Endodermal cell (in vitro differentiated cells): ENCODE measurements around the gene CDH4. TPM values are rescaled to one million over a fixed set of nuclear protein-coding genes. Genes with fewer than 3 reads are reported as not detected.

Source experiments
- DNase-seq: peaks from one replicate; pipeline ENCODE4 v3.0.0-alpha.2; 2017
- H3K27ac ChIP-seq: 2 replicates; pipeline ENCODE4 v1.5.1; 2013; ENCODE audit warnings: mild to moderate bottlenecking, low read depth, low read length, moderate library complexity
- H3K27me3 ChIP-seq: 2 replicates; pipeline ENCODE4 v1.6.1; 2013; ENCODE audit warnings: mild to moderate bottlenecking, low read length, moderate library complexity; ENCODE audit not compliant: insufficient read depth, control insufficient read depth, poor library complexity, severe bottlenecking
- H3K36me3 ChIP-seq: 2 replicates; pipeline ENCODE4 v1.7.0; 2013; ENCODE audit warnings: mild to moderate bottlenecking, low read length, moderate library complexity; ENCODE audit not compliant: control insufficient read depth, insufficient read depth
- H3K4me1 ChIP-seq: one replicate; pipeline ENCODE4 v1.7.0; 2013; ENCODE audit warnings: low read length; ENCODE audit not compliant: control insufficient read depth, insufficient read depth
- H3K4me3 ChIP-seq: 2 replicates; pipeline ENCODE4 v1.5.1; 2013; ENCODE audit warnings: mild to moderate bottlenecking, low read length, moderate library complexity
- H3K9ac ChIP-seq: 2 replicates; pipeline ENCODE4 v1.6.1; 2013; ENCODE audit warnings: mild to moderate bottlenecking, low read length, moderate library complexity; ENCODE audit not compliant: poor library complexity, severe bottlenecking; ENCODE audit errors: extremely low read depth
- H3K9me3 ChIP-seq: 2 replicates; pipeline ENCODE4 v1.6.1; 2013; ENCODE audit warnings: mild to moderate bottlenecking, low read length, moderate library complexity; ENCODE audit not compliant: control insufficient read depth
- H3K27ac Mint-ChIP-seq: 2 replicates; pipeline ENCODE4 v1.8.0; 2020; ENCODE audit warnings: mixed read lengths
- H3K27me3 Mint-ChIP-seq: 2 replicates; pipeline ENCODE4 v1.8.0; 2021; ENCODE audit warnings: mild to moderate bottlenecking, mixed read lengths; ENCODE audit not compliant: insufficient read depth
- H3K36me3 Mint-ChIP-seq: 2 replicates; pipeline ENCODE4 v1.8.0; 2020; ENCODE audit warnings: low read depth, mixed read lengths
- H3K4me1 Mint-ChIP-seq: 2 replicates; pipeline ENCODE4 v1.8.0; 2020; ENCODE audit warnings: mixed read lengths
- H3K4me3 Mint-ChIP-seq: 2 replicates; pipeline ENCODE4 v1.8.0; 2020; ENCODE audit warnings: mild to moderate bottlenecking, moderate library complexity, mixed read lengths
- H3K9me3 Mint-ChIP-seq: 2 replicates; pipeline ENCODE4 v1.8.0; 2020; ENCODE audit warnings: mild to moderate bottlenecking, mixed read lengths
- CTCF ChIP-seq: fragments of 200-600 bp; sonication (generic); conservative IDR thresholded peaks from 2 replicates; pipeline ENCODE4 v1.5.0; 2021; ENCODE audit warnings: antibody characterized with exemption, mild to moderate bottlenecking
- WGBS, 2 experiments: methylation state at CpG; one replicate each; pipeline versions ENCODE4 v1.1.5 to v1.1.7; 2013; ENCODE audit warnings: missing lambda C conversion rate in 2 of 2, mixed read lengths in 1 of 2; ENCODE audit not compliant: insufficient coverage in 1 of 2, insufficient read length in 1 of 2; 5-methylcytosine and 5-hydroxymethylcytosine counted together
- total RNA-seq, 2 donors: library from RNA; stranded (reverse); fragmentation: NEBNext Ultra II Directional in 1 of 2; extraction: Animal tissue kit (Norgen Biotek cat#: 25700) in 1 of 2; gene quantifications; 2 replicates in 1 of 2; 3 replicates in 1 of 2; pipeline ENCODE4 v1.2.1, GENCODE V29; 2021

The CDH4 gene
- total RNA-seq, 2 donors from 2014 or later, result 1.8 to 5.8 TPM

GRCh38 chr20:61718361-61719005, 466.4 kb downstream of the CDH4 start:
- H3K36me3 Mint-ChIP-seq, result no peaks in the 10 kb centered on the region
- H3K27me3 Mint-ChIP-seq, result peaks cover 15% of the 10 kb centered on the region
- H3K36me3 ChIP-seq, result no peaks in the 10 kb centered on the region
- H3K4me1 ChIP-seq, result no peaks in the 10 kb centered on the region
- no peak overlapping the region for H3K4me3 ChIP-seq
- H3K27me3 ChIP-seq, result no peaks in the 10 kb centered on the region
- no peak for DNase-seq
- 90 to 91% methylated on average over 8 to 11 of the region's 11 CpGs for WGBS, 2 experiments
- H3K4me3 Mint-ChIP-seq, result no peak overlapping the region
- H3K9me3 ChIP-seq, result no peaks in the 10 kb centered on the region
- H3K27ac ChIP-seq, result no peak overlapping the region
- TF ChIP-seq CTCF, result no peak
- no peak overlapping the region for H3K9ac ChIP-seq
- no peak overlapping the region for H3K27ac Mint-ChIP-seq
- H3K9me3 Mint-ChIP-seq, result peaks cover 19% of the 10 kb centered on the region
- H3K4me1 Mint-ChIP-seq, result peaks cover 9% of the 10 kb centered on the region

GRCh38 chr20:61719691-61720347, 467.8 kb downstream of the CDH4 start:
- Mint-ChIP-seq H3K4me3 (no peak overlapping the region), H3K36me3 (no peaks in the 10 kb centered on the region), H3K4me1 (peaks cover 9% of the 10 kb centered on the region), H3K9me3 (peaks cover 15% of the 10 kb centered on the region), H3K27ac (no peak overlapping the region), H3K27me3 (peaks cover 9% of the 10 kb centered on the region)
- DNase-seq, result no peak
- H3K4me1 ChIP-seq, result no peaks in the 10 kb centered on the region
- H3K9ac ChIP-seq, result no peak overlapping the region
- no peaks in the 10 kb centered on the region for H3K9me3 ChIP-seq
- H3K27me3 ChIP-seq, result no peaks in the 10 kb centered on the region
- H3K4me3 ChIP-seq, result no peak overlapping the region
- no peak for TF ChIP-seq CTCF
- H3K27ac ChIP-seq, result no peak overlapping the region
- H3K36me3 ChIP-seq, result no peaks in the 10 kb centered on the region
- 62 to 72% methylated on average over 12 to 25 of the region's 25 CpGs for WGBS, 2 experiments

GRCh38 chr20:61720348-61720696, 468.3 kb downstream of the CDH4 start:
- Histone ChIP-seq H3K36me3 (no peaks in the 10 kb centered on the region), H3K27ac (no peak overlapping the region), H3K4me1 (no peaks in the 10 kb centered on the region), H3K9ac (no peak overlapping the region), H3K27me3 (no peaks in the 10 kb centered on the region), H3K9me3 (no peaks in the 10 kb centered on the region), H3K4me3 (no peak overlapping the region)
- TF ChIP-seq CTCF, result no peak
- WGBS, 2 experiments, result 78 to 100% methylated on average over 1 to 4 of the region's 4 CpGs
- Mint-ChIP-seq H3K4me1 (peaks cover 9% of the 10 kb centered on the region), H3K36me3 (no peaks in the 10 kb centered on the region), H3K27me3 (peaks cover 5% of the 10 kb centered on the region), H3K27ac (no peak overlapping the region), H3K4me3 (no peak overlapping the region), H3K9me3 (peaks cover 10% of the 10 kb centered on the region)
- no peak for DNase-seq
